Right lobe of liver (tissue), 4 donors: ENCODE data around the gene OR10V1.

Experiments used
- POLR2A ChIP-seq: fragments of 450-650 bp; IDR thresholded peaks from one replicate; pipeline ENCODE4 v1.6.1; 2017; ENCODE audit warnings: antibody characterized with exemption, mild to moderate bottlenecking
- TF ChIP-seq, protein P1 (sequence below), 4 donors: fragments of 200-600 bp in 3 of 4; fragments of 450-650 bp in 1 of 4; IDR thresholded peaks; one replicate each; pipeline versions ENCODE4 v1.5.1 to v1.8.0; 2016 to 2022; ENCODE audit warnings: antibody characterized with exemption in 4 of 4, mild to moderate bottlenecking in 2 of 4
- donor health status: DM: no; HTN: no; CAD: no.
- donor health status: DM: no; HTN: no; CAD: no.
- donor health status: DM: no; HTN: yes; CAD: no.

DNA sequence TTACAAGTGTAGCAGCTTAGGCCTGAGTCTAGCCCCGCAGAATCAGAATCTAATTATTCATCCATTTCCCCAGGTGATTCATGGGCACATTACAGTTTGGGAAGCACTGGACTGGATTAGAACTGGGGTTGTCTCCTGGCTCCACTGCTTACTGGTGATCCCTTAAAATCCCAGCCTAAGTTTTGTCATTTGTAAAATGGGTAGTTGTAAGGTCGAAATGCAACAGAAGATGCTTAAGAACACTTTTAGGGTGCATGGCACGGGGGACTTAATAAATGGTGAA, 42.9 kb upstream of the OR10V1 start:
- TF ChIP-seq, protein P1, sequence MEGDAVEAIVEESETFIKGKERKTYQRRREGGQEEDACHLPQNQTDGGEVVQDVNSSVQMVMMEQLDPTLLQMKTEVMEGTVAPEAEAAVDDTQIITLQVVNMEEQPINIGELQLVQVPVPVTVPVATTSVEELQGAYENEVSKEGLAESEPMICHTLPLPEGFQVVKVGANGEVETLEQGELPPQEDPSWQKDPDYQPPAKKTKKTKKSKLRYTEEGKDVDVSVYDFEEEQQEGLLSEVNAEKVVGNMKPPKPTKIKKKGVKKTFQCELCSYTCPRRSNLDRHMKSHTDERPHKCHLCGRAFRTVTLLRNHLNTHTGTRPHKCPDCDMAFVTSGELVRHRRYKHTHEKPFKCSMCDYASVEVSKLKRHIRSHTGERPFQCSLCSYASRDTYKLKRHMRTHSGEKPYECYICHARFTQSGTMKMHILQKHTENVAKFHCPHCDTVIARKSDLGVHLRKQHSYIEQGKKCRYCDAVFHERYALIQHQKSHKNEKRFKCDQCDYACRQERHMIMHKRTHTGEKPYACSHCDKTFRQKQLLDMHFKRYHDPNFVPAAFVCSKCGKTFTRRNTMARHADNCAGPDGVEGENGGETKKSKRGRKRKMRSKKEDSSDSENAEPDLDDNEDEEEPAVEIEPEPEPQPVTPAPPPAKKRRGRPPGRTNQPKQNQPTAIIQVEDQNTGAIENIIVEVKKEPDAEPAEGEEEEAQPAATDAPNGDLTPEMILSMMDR (IDR thresholded peaks at IDR 0.05): no peak
- TF ChIP-seq POLR2A: no peak
